8988T (cell line): ENCODE measurements around the gene MACROD2.

Experiments
- DNase-seq: peaks from one replicate; pipeline ENCODE4 v3.0.0; 2011

Gene MACROD2

GRCh38 chr20:14609328-14610221 lies 614.3 kb downstream of the MACROD2 start:
- no peak for DNase-seq

GRCh38 chr20:14611479-14611878 lies 616.2 kb downstream of the MACROD2 start:
- no peak for DNase-seq

- DNase-seq, result no peak
Measured at GRCh38 chr20:14612391-14612790, 617.1 kb downstream of the MACROD2 start.

GRCh38 chr20:14616003-14616402 lies 620.7 kb downstream of the MACROD2 start:
- DNase-seq, result no peak

- DNase-seq, result no peak
Measured at GRCh38 chr20:14617123-14617522, 621.8 kb downstream of the MACROD2 start.

GRCh38 chr20:14619411-14619810 lies 624.1 kb downstream of the MACROD2 start:
- DNase-seq, result no peak

- DNase-seq, result no peak
Measured at GRCh38 chr20:14622796-14623195, 627.5 kb downstream of the MACROD2 start.

- no peak for DNase-seq
Measured at GRCh38 chr20:14631011-14631410, 635.7 kb downstream of the MACROD2 start.

GRCh38 chr20:14632906-14633305 lies 637.6 kb downstream of the MACROD2 start:
- no peak for DNase-seq

- no peak for DNase-seq
Measured at GRCh38 chr20:14633507-14633906, 638.2 kb downstream of the MACROD2 start.

- no peak for DNase-seq
Measured at GRCh38 chr20:14634665-14635064, 639.3 kb downstream of the MACROD2 start.

- DNase-seq, result no peak
Measured at GRCh38 chr20:14637441-14637840, 642.1 kb downstream of the MACROD2 start.

- no peak for DNase-seq
Measured at GRCh38 chr20:14643146-14643545, 647.8 kb downstream of the MACROD2 start.

GRCh38 chr20:14643556-14643955 lies 648.2 kb downstream of the MACROD2 start:
- DNase-seq, result no peak

- no peak for DNase-seq
Measured at GRCh38 chr20:14644306-14645097, 649.2 kb downstream of the MACROD2 start.

- DNase-seq, result no peak
Measured at GRCh38 chr20:14647016-14647415, 651.7 kb downstream of the MACROD2 start.

- no peak for DNase-seq
Measured at GRCh38 chr20:14649662-14650061, 654.3 kb downstream of the MACROD2 start.

- no peak for DNase-seq
Measured at GRCh38 chr20:14657266-14658005, 662.1 kb downstream of the MACROD2 start.

- no peak for DNase-seq
Measured at GRCh38 chr20:14664101-14664500, 668.8 kb downstream of the MACROD2 start.

- no peak for DNase-seq
Measured at GRCh38 chr20:14666696-14667095, 671.4 kb downstream of the MACROD2 start.

GRCh38 chr20:14667226-14667625 lies 671.9 kb downstream of the MACROD2 start:
- no peak for DNase-seq

- no peak for DNase-seq
Measured at GRCh38 chr20:14672066-14672465, 676.8 kb downstream of the MACROD2 start.

GRCh38 chr20:14673164-14673563 lies 677.8 kb downstream of the MACROD2 start:
- DNase-seq, result no peak
